ENCODE results near the gene RAB4A. TPM values are rescaled to one million over a fixed set of nuclear protein-coding genes. Genes with fewer than 3 reads are reported as not detected.

The RAB4A gene, protein sequence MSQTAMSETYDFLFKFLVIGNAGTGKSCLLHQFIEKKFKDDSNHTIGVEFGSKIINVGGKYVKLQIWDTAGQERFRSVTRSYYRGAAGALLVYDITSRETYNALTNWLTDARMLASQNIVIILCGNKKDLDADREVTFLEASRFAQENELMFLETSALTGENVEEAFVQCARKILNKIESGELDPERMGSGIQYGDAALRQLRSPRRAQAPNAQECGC
- 12.9 and 15.0 TPM in 2 replicates for total RNA-seq

DNA sequence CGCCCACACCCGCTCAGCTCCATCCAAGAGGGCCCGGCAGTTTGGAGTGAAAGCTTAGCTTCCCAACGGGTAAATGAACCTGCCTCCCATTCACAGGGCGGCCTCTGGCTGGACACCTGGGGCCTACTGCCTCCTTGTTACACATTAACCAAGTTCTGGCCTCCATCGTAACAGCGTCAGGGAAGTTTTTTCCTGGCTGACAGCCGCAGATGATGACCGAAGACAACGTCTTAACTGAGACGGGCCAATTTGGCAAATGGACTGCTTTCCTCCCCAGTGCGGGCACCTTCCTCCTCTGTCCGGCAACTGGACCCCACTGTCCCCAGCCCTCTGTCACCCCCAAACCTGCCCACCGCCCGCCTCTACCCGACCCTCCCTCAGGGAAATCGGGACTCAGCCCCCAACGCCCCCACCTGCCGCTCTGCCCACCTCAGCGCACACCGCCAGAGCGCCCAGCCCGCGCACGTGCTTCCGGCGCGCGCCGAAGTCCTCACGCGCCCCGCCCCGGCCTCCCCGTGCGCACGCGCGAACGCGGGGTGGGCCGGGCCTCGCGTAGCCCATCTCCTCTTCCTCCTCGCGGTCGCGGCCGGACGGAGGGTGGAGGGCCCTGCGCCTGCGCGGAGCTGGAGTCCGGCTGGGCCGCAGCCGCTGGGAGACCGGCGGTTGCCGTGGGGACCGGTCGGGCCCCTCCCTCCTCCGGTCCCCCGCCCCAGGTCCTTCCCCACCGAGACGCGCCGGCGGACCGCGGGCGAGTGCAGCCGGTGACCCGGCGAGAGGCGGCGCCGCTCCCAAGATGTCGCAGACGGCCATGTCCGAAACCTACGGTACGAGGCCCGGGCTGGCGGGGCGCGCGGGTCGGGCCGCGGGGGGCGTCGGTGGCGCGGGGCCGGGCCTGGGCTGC, at the start of gene RAB4A:
RAB4A (plus strand) TSS at position 565 of the 901 bp plus-strand sequence; CDS start at position 794, 229 bp downstream.

DNA sequence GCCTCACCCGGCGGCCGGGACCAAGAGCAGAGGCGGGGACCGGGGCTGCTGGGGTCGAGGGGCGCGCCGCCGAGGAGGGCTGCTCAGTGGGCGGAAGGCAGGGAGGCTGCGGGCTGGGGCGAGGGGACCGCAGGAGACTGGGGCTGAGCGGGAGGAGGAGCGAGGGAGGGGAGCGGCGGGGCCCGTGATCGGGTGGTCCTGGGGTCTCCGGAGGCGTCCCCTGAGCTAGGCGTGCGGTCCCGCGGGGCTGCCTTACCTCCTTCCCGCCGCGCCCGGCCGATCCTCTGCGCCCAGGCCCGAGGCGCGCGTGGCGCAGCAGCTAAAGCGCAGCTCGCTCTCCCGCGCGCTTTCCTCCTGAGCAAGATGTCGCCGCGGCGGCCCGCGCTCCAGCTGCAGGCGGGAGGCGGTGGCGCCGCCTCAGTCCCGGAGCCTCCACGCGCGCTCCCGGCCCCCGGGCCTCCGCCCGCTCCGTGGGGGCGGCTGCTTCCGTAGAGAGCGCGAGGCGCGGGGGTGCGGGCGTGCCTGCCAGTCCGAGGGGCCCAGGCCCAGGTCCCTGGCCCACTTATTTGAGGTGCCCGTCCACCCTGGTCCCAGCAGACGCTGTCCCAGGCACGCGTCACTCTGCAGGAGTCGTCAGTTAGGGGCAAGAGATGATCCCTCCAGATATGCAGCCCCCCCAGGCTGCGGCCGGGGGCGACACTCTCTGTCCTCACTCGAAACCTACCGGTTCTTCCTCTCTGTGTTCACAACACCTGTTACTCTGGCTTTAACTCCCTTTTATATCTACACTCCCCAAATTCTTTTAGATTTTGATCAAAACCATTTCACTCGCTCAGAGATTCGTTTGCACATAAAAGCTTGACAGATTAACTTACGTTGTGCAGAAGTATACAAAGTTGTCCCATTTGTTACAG, 72.0 kb downstream of the RAB4A start, which contains the start of gene CCSAP:
CCSAP (minus strand) TSS at position 392 of the 914 bp plus-strand sequence. CDS start 582 bp downstream, outside the sequence.

Other genes with a start within 250 kb of the RAB4A start
- 2.0 and 11.5 TPM in 2 replicates for gene CCSAP, start 71.9 kb downstream of the RAB4A start, total RNA-seq
- not detected in 2 replicates for gene ACTA1, start 163.0 kb downstream of the RAB4A start, total RNA-seq
- gene NUP133, start 237.2 kb downstream of the RAB4A start, total RNA-seq = 23.6 and 44.5 TPM in 2 replicates